Measurements from ENCODE around the gene RUFY4. TPM values are rescaled to one million over a fixed set of nuclear protein-coding genes. Genes with fewer than 3 reads are reported as not detected.
A peak's percentile ranks its signal among the peaks of the same experiment; 100 is the strongest.
"Not testable (repeated sequence)": the region's sequence is repeated elsewhere in the genome, so short reads cannot be mapped to it uniquely, and the experiment has no call there.

RUFY4 gene
- total RNA-seq, 1 experiment from 2014 or later = 0.66 TPM

- H3K27me3 ChIP-seq (ENCODE audit: insufficient read depth, low read length); H2AFZ ChIP-seq (ENCODE audit: low read length); H3K23me2 ChIP-seq (ENCODE audit: insufficient read length, low read depth, low read length, poor library complexity, severe bottlenecking); H3K27ac Mint-ChIP-seq; H4K91ac ChIP-seq (ENCODE audit: insufficient read length, low read depth, low read length); H3K9me3 ChIP-seq (ENCODE audit: control insufficient read depth, low read depth, low read length); H3K18ac ChIP-seq (ENCODE audit: insufficient read length, low read depth, low read length); H2BK15ac ChIP-seq (ENCODE audit: low read depth, low read length); H3K14ac ChIP-seq (ENCODE audit: insufficient read depth, low read length); H4K20me1 ChIP-seq (ENCODE audit: control insufficient read depth, insufficient read depth, insufficient read length); H4K5ac ChIP-seq (ENCODE audit: insufficient read length, low read depth, low read length); H3K27ac ChIP-seq (ENCODE audit: insufficient read length, low read depth, low read length); H3K79me2 ChIP-seq (ENCODE audit: insufficient read depth, low read length); H3K9ac ChIP-seq (ENCODE audit: extremely low read depth, insufficient read length, low read length); H3K23ac ChIP-seq (ENCODE audit: insufficient read length, low read depth, low read length); H3K4ac ChIP-seq (ENCODE audit: low read depth, low read length); H3K79me1 ChIP-seq (ENCODE audit: insufficient read depth, low read depth, low read length, poor library complexity, severe bottlenecking); H2BK120ac ChIP-seq (ENCODE audit: low read depth, low read length, poor library complexity, severe bottlenecking); H4K8ac ChIP-seq (replicated peaks; ENCODE audit: insufficient read length, low read depth, low read length); H2BK12ac ChIP-seq (ENCODE audit: insufficient read length, low read depth, low read length); H3T11ph ChIP-seq (ENCODE audit: low read length); H2BK20ac ChIP-seq (ENCODE audit: low read depth, low read length, poor library complexity, severe bottlenecking); H3K4me1 ChIP-seq (ENCODE audit: insufficient read depth, low read length); H2AK5ac ChIP-seq (ENCODE audit: insufficient read length, low read length); H3K36me3 Mint-ChIP-seq (ENCODE audit: insufficient read depth in 1 of 3, low read depth in 3 of 3); H3K9me3 Mint-ChIP-seq; H2BK5ac ChIP-seq (ENCODE audit: insufficient read length, low read length); H3K56ac ChIP-seq (ENCODE audit: insufficient read length, low read depth, low read length): not testable (repeated sequence)
- peak; percentile 86 for DNase-seq
- peaks cover 9 to 12% of the 10 kb centered on the region in 2 experiments for H3K4me1 Mint-ChIP-seq
- no CpG with 5 or more reads among the region's 24 CpGs for WGBS (ENCODE audit: extremely low coverage, insufficient read length, low lambda C conversion rate)
- H3K27me3 Mint-ChIP-seq (ENCODE audit: low read depth) = peaks cover 27% of the 10 kb centered on the region
- peak; percentile 79 for TF ChIP-seq CTCF (conservative IDR thresholded peaks at IDR 0.05)
- H3K4me3 Mint-ChIP-seq = peak overlapping the region; percentile 60 to 79
- H3K4me2 ChIP-seq (ENCODE audit: insufficient read depth, insufficient read length, low read length) = peak overlapping the region; percentile 63
These were observed 34.4 kb upstream of the RUFY4 start for GRCh38 chr2:218034497-218035213.

All from H9 (cell line).